HG02678 (cell line): Measurements from ENCODE around the gene CD52.

Source experiments
- ATAC-seq: cut with Tn5 transposase; IDR thresholded peaks from one replicate; pipeline ENCODE4 v1.9.1; 2021; ENCODE audit warnings: mild to moderate bottlenecking, moderate library complexity; ENCODE audit not compliant: unreplicated experiment

The CD52 gene

DNA sequence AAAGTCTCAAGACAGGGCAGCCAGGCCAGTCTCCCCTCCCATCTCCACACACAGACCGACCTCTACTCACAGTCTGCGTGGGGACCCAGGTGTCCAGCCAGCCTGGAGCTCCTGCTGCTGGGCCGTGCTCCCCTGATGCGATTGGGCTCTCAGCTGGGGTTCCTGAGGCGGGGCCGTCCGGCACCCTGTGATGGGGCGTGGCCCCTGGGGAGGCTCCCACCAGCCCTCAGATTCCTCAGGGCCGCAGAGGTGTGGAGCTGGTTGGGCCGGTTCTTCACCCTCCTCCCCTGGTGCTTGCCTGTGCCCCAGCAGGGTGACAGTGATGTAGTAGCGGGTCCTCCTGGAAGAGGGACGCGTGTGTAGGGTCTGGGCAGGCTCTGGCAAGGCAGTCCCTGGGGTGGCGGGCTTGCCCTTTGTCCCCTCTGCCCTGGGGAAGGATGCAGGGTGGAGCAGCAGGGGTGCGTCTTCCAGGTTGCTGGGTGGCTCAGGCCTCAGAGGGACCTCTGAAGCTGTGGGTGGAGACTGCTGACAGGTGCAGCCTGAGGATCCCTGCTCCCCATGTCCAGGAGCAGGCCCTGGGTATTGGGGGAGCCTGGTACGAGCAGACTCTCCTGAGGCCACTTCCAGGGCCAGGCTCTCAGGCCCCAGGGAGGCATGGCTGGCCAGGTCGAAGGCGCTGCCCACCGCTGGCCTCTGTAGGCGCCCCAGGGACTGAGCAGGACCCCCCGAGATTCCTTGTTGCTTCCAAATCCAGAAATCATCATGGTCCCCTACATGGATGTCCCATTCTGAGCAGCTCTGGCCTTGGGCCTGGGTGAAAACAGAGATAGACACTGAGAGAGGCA is 36.4 kb downstream of the CD52 start, which contains the start of gene CRYBG2:
TSS of gene CRYBG2 (minus strand) at position 155 of the 845 bp plus-strand sequence. CDS start 7,473 bp downstream, outside the sequence.
- no peak for ATAC-seq

DNA sequence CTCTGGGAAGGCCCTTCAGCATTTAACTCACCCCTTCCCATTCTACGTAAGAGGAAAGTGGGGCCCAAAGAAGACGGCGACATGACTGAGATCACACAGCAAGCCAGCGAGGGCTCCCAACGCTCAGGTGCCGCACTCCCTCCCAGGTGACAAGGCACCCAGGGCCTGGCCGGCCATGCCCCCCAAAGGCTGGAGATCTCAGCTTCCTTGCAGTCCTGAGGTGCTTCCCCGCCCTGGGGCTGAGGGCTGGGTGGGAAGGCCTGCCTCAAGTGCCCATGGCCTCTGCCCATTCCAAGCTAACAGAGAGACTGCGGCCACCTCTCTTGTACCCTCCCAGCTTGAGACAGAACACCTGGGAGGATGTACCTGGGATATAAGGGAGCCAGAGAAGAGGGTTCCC is 37.2 kb downstream of the CD52 start:
- no peak for ATAC-seq

GRCh38 chr1:26356106-26356505 is 38.3 kb downstream of the CD52 start:
- ATAC-seq = no peak

- no peak for ATAC-seq
Measured at GRCh38 chr1:26357121-26357602, 39.4 kb downstream of the CD52 start.

GRCh38 chr1:26358411-26359384 is 40.9 kb downstream of the CD52 start:
- no peak for ATAC-seq

DNA sequence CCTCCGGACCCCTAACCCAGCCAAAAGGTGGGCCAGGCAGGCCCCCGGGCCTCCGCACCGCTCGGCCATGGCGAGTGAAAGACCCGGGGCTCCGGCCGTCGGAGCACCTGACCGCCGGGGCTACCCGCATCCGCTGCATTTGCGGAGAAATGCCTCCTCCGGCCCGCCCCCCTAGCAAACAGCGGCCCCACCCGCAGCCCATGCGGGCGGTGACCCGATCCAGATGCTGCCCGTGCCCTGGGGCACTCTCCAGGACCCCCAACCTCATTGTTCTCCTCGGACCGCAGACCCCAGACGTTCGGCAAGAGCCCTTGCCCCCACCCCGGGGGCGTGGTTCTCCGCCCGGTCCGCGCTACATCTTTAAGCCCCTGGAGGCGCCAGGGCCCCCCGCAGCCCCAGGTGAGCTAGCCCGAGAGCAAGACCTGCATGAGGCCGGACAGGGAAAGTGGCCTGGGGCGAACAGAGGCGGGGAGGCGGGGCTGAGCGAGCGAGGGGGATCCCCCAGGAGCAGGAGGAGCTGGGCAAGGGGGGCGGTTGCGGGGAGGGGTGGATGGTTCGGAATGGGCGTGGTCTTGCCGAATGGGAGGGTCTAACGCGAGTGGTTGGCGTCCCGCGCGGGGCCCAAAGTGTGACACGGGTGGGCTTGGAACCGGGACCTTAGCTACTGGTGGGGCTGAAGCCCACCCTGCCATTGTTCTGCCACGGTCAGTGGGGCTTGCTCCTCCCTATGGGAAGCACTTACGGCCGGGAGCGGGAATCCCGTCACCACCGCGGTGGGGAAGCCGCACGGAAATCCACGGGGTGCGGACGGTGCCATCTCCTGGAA is 42.4 kb downstream of the CD52 start:
- no peak for ATAC-seq

DNA sequence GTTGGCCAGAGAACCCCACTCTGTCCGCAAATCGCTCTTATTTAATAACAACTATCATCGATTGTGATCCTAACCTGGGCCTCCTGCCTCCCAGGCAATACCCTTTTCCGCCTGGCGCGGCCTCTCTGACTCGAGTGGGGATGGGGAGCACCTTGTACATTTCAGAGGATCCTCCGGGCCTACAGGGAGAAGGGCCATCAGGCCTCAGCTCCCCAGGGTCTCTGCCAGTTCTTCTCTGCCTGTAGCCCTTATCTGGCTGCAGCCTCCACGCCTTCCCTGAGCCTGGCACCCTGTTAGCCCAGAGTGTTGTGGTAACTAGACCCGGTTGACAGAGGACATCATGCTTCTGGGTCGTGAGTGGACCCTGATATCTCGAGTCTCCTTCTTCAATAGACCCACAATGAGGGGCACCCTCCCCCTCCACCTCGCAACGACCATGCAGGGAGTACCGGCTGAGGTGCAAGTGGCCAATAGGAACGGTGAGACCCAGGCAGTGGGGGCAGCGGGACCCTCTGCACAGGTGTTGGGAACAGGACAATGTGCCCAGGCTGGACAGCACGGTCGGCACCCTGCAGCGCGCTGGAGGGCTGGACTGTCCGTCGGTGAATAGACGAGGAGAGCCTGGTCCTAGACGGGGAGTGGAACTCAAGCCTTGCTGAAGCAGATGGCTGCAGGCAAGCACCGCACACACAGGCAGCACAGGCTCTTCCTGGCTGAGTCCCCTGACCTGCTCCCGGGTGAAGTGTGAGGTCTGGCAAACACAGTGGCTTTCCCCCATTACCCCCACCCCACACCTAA is 43.2 kb downstream of the CD52 start:
- no peak for ATAC-seq

DNA sequence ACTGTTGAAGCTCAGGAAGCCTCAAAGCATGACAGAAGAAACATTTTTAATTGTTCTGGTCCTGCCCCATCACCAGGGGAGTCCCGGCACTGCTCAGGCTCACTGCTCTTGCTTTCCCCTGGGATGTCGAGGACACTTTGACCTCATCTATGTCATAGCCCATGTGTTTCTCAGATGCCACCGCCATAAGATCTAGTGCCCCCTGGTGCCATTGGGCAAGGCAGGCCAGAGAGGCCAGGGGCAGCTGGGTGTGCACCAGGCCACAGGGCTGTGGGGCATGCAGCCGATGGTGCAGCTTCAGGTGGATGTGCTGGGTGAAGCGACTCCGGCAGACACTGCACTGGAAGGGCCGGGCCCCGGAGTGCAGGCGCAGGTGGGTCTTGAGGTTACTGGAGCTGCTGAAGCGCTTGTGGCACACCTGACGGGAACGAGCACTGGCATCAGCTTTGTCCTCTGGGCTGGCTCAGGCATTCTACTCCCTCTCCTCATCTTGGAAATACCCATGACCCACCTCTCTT is 43.9 kb downstream of the CD52 start:
- no peak for ATAC-seq

DNA sequence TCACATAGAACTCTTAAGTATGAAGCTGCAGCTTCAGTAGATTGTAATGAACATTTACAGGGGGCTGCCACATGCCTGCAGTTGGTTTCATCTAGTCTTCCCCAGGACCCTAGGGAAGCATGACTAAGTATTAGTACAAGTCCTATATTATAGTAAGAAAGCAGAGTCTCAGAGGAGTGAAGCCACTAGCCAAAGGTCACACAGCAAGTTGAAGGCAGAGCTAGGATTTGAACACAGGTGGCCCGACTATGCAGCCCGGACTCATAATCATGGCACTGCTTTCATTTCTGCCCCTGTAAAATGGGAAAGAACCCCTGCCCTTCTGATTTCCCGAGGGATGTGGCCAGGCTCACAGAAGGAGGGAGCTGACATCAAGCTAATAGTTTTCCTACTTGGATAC is 44.6 kb downstream of the CD52 start:
- ATAC-seq = no peak

DNA sequence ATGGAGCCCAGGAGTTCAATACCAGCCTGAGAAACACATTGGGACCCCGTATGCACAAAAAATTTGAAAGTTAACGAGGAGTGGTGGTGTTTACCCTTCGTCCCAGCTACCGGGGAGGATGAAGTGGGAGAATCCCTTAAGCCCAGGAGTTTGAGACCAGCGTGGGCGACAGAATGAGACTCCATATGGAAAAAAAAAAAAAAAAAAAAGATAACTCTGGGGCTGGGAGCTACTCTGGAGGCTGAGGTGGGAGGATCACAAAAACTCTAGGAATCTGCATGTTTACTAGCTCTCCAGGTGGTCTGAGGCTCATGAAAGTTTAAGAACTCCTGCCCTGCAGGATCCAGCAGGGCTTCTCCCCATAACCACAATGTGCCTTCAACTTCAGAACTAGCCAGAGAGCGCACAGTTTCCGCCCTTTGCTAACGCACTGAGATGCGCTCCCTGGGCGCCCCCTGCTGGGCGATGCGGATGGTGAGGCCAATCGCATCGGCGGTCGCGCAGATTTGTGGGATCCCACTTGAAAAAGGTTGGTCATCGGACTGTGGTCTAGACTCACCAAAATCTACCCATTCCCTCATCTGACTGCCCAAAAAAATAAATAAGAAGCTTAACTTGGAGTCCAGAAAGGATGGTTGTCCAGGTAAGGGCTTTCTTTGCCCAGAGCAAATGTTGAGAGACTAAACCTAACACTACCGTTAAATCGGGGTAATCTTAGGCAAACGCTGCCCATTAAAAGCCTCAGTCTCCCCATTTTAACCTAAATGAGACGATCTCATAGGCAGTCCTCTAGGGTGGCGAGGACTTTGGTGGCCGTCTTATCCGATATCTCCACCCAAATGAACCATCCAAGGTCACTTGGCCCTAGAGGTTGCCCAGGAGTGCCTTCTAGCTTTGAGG is 46.0 kb downstream of the CD52 start:
- ATAC-seq = no peak

- ATAC-seq = no peak
Measured at GRCh38 chr1:26364956-26365355, 47.2 kb downstream of the CD52 start.

DNA sequence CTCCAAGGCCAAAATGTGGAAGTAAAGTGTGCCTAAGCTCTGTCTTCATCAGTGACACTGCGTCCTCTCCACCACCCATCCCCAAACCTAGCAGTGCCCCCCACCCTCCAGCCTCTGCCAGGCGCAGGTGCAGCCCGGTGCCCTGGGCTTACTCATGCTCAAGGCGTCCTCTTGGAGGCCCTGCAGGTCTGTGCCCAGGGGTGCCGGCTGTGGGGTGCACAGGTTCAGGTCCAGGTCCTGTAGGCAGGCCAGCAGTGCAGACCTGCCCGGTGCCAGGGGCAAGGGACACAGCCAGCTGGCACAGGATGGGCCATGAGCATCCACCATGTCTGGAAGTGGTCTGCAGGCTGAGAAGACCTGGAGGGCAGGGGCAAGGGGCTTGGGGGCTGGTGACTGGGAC is 49.7 kb downstream of the CD52 start:
- no peak for ATAC-seq

- no peak for ATAC-seq
Measured at GRCh38 chr1:26368006-26368405, 50.2 kb downstream of the CD52 start.

DNA sequence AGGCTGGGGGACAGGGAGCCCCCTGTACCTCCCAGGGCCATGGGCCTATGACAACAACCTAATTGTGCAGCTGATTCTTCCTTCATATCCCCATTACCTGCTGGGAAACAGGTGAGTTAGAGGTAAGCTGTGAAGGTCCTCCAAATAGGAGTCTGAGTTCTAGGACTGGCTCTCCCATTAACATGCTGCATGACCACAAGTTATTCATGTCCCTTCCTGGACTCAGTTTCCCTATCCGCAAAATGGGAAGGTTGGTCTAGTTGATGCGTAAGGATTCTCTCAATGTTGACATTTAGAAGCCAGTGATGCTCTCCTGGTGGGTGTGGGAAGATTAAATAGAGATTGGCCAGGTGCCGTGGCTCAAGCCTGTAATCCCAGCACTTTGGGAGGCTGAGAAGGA is 50.7 kb downstream of the CD52 start:
- ATAC-seq = no peak
